ENCODE results near the gene LAMTOR4.
A peak's percentile ranks its signal among the peaks of the same experiment; 100 is the strongest.
"Not testable (repeated sequence)": the region's sequence is repeated elsewhere in the genome, so short reads cannot be mapped to it uniquely, and the experiment has no call there.

The LAMTOR4 gene

GRCh38 chr7:100173806-100174495 lies 25.2 kb downstream of the LAMTOR4 start:
- no peak for DNase-seq

GRCh38 chr7:100174582-100174981 lies 25.9 kb downstream of the LAMTOR4 start:
- DNase-seq, result no peak

- no peak for DNase-seq
Observed at GRCh38 chr7:100175296-100175935, 26.7 kb downstream of the LAMTOR4 start.

GRCh38 chr7:100176096-100177044 lies 27.7 kb downstream of the LAMTOR4 start:
- peak; percentile 11 for DNase-seq

- peak; percentile 92 for DNase-seq
Observed at GRCh38 chr7:100177045-100178001, 28.6 kb downstream of the LAMTOR4 start, which contains the start of the genes GPC2 and STAG3. Gene GPC2 (minus strand): TSS chr7:100177381. CDS start chr7:100177199, 182 bp downstream. Gene STAG3 (plus strand): TSS chr7:100177918. CDS start chr7:100180557, 2,639 bp downstream.

GRCh38 chr7:100180084-100180483 lies 31.4 kb downstream of the LAMTOR4 start:
- DNase-seq, result not testable (repeated sequence)

- DNase-seq, result not testable (repeated sequence)
Observed at GRCh38 chr7:100182616-100183015, 33.9 kb downstream of the LAMTOR4 start.

GRCh38 chr7:100183090-100183489 lies 34.4 kb downstream of the LAMTOR4 start:
- DNase-seq, result not testable (repeated sequence)

GRCh38 chr7:100185726-100186125 lies 37.0 kb downstream of the LAMTOR4 start:
- DNase-seq, result peak; percentile 15

GRCh38 chr7:100189061-100189460 lies 40.3 kb downstream of the LAMTOR4 start:
- DNase-seq, result no peak

GRCh38 chr7:100190048-100190711 lies 41.5 kb downstream of the LAMTOR4 start:
- peak; percentile 43 for DNase-seq

- no peak for DNase-seq
Observed at GRCh38 chr7:100191775-100192174, 43.1 kb downstream of the LAMTOR4 start.

GRCh38 chr7:100192281-100192862 lies 43.7 kb downstream of the LAMTOR4 start:
- not testable (repeated sequence) for DNase-seq

- no peak for DNase-seq
Observed at GRCh38 chr7:100192969-100193368, 44.3 kb downstream of the LAMTOR4 start.

- no peak for DNase-seq
Observed at GRCh38 chr7:100195222-100195621, 46.5 kb downstream of the LAMTOR4 start.

GRCh38 chr7:100195901-100196322 lies 47.2 kb downstream of the LAMTOR4 start:
- not testable (repeated sequence) for DNase-seq

- no peak for DNase-seq
Observed at GRCh38 chr7:100198266-100198665, 49.5 kb downstream of the LAMTOR4 start.

GRCh38 chr7:100200693-100201092 lies 52.0 kb downstream of the LAMTOR4 start:
- no peak for DNase-seq
